HepG2 (cell line): ENCODE measurements around the gene C5AR2. TPM values are rescaled to one million over a fixed set of nuclear protein-coding genes. Genes with fewer than 3 reads are reported as not detected.

Experiments
- ETV6 ChIP-seq: sonication (generic); formaldehyde crosslinking; conservative IDR thresholded peaks from 2 replicates; pipeline ENCODE4 v1.4.0; 2020; ENCODE audit warnings: missing genetic modification reagents
- GABPA ChIP-seq, 2 experiments: IDR thresholded peaks; 2 replicates each; pipeline ENCODE4 v1.6.1; 2011 to 2016; ENCODE audit warnings: low read depth in 2 of 2, low read length in 1 of 2, missing biosample characterization in 1 of 2, missing genetic modification characterization in 1 of 2
- HMGXB4 ChIP-seq, 2 experiments: sonication (generic) in 1 of 2; formaldehyde crosslinking in 1 of 2; IDR thresholded peaks; 2 replicates each; pipeline versions ENCODE4 v1.4.0 to v1.6.1; 2018 to 2020; ENCODE audit warnings: missing genetic modification reagents in 2 of 2, borderline replicate concordance in 1 of 2, low read depth in 1 of 2, mild to moderate bottlenecking in 1 of 2, missing biosample characterization in 1 of 2
- HNF1A ChIP-seq, 2 experiments: sonication (generic) in 1 of 2; formaldehyde crosslinking in 1 of 2; IDR thresholded peaks; 2 replicates each; pipeline versions ENCODE4 v1.4.0 to v1.6.1; 2016 to 2020; ENCODE audit warnings: borderline replicate concordance in 1 of 2, low read depth in 1 of 2, mild to moderate bottlenecking in 1 of 2, missing genetic modification reagents in 1 of 2
- RAD51 ChIP-seq: fragments of 450-650 bp; IDR thresholded peaks from 2 replicates; pipeline ENCODE4 v1.6.1; 2016; ENCODE audit warnings: borderline replicate concordance
- RBAK ChIP-seq: sonication (generic); formaldehyde crosslinking; IDR thresholded peaks from 2 replicates; pipeline ENCODE4 v1.5.1; 2020; ENCODE audit warnings: mild to moderate bottlenecking, missing genetic modification reagents
- RBFOX2 ChIP-seq: fragments of 200-400 bp; formaldehyde crosslinking; IDR thresholded peaks from 2 replicates; pipeline ENCODE4 v1.6.1; 2017; ENCODE audit warnings: low read depth, mild to moderate bottlenecking, low read length
- SAFB2 ChIP-seq: sonication (generic); formaldehyde crosslinking; IDR thresholded peaks from 2 replicates; pipeline ENCODE4 v1.5.1; 2020; ENCODE audit warnings: missing genetic modification reagents, low read depth, mild to moderate bottlenecking, borderline replicate concordance
- SMAD1 ChIP-seq: sonication (generic); formaldehyde crosslinking; IDR thresholded peaks from 2 replicates; pipeline ENCODE4 v1.4.0; 2020; ENCODE audit warnings: missing genetic modification reagents, low read depth, mild to moderate bottlenecking, borderline replicate concordance
- SMARCE1 ChIP-seq: fragments of 450-650 bp; IDR thresholded peaks from 2 replicates; pipeline ENCODE4 v1.6.1; 2017; ENCODE audit warnings: borderline replicate concordance
- SP2 ChIP-seq: sonication (generic); formaldehyde crosslinking; IDR thresholded peaks from 2 replicates; pipeline ENCODE4 v1.5.1; 2020; ENCODE audit warnings: mild to moderate bottlenecking, missing genetic modification reagents
- ZBTB37 ChIP-seq: sonication (generic); formaldehyde crosslinking; IDR thresholded peaks from 2 replicates; pipeline ENCODE4 v1.4.0; 2020; ENCODE audit warnings: mild to moderate bottlenecking, missing genetic modification reagents
- ZBTB8A ChIP-seq: sonication (generic); formaldehyde crosslinking; IDR thresholded peaks from 2 replicates; pipeline ENCODE4 v1.4.0; 2020; ENCODE audit warnings: mild to moderate bottlenecking, low read depth, missing genetic modification reagents, borderline replicate concordance
- ZFAT ChIP-seq: sonication (generic); formaldehyde crosslinking; conservative IDR thresholded peaks from 2 replicates; pipeline ENCODE4 v1.8.1; 2023; ENCODE audit warnings: missing genetic modification reagents, inconsistent platforms
- ZFP90 ChIP-seq: sonication (generic); formaldehyde crosslinking; IDR thresholded peaks from 2 replicates; pipeline ENCODE4 v1.8.0; 2022; ENCODE audit warnings: missing genetic modification reagents, mild to moderate bottlenecking, inconsistent platforms, borderline replicate concordance
- ZNF629 ChIP-seq: sonication (generic); formaldehyde crosslinking; conservative IDR thresholded peaks from 2 replicates; pipeline ENCODE4 v1.5.0; 2020; ENCODE audit warnings: missing genetic modification reagents
- polyA plus RNA-seq, 8 experiments: library from polyadenylated mRNA; depleted of rRNA in 3 of 8; stranded (reverse) in 7 of 8; unstranded in 1 of 8; fragments of >200 nt; fragmentation: Illumina TruSeq in 4 of 8; extraction: Trizol in 4 of 8; gene quantifications; 2 replicates each; pipeline versions ENCODE4 v1.2.1 to v1.2.3, GENCODE V29; 2011 to 2016; ENCODE audit warnings: low read depth in 4 of 8, missing spikeins in 1 of 8, mixed read lengths in 1 of 8; ENCODE audit not compliant: insufficient read depth in 1 of 8
- total RNA-seq, 5 experiments: library from RNA; depleted of rRNA; stranded (reverse); fragments of >200 nt; fragmentation: Illumina TruSeq; extraction: Trizol; gene quantifications; 2 replicates each; pipeline ENCODE4 v1.2.3, GENCODE V29; 2016; ENCODE audit warnings: low read depth in 1 of 5
- TF ChIP-seq, protein P1 (sequence below): sonication (generic); formaldehyde crosslinking; IDR thresholded peaks from 2 replicates; pipeline ENCODE4 v1.8.1; 2022; ENCODE audit warnings: mild to moderate bottlenecking, missing genetic modification reagents
- TF ChIP-seq, protein P2 (sequence below): sonication (generic); formaldehyde crosslinking; IDR thresholded peaks from 2 replicates; pipeline ENCODE4 v1.4.0; 2020; ENCODE audit warnings: missing genetic modification reagents, borderline replicate concordance

The C5AR2 gene
- total and polyA plus RNA-seq, 2 of the 13 experiments (the other 11 are each of a cell fraction or from before 2014, with no cell fraction given): 0.09 to 0.24 TPM

DNA sequence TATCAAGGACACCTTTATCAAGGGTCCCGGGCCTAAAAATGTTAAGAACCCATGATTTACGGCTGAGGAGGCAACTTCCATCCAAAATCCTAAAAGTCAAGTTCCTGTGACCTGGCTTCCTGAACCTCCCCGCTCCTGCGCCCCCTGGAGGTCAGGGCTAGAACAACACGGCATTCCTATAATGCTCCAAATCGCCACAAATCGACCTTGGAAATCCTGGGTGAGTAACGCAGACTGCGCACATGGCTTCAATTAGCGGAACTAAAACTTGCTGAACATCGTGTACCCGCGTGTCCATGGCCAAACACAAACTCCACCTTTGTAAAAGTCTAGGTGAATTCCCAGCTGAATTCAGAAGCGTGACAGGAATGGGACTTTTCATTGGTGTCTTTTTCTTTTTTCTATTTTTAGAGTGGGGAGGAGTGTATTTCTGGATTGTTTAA lies 26.6 kb upstream of the C5AR2 start (continued):
- TF ChIP-seq RBAK (CRISPR knock-in tag): no peak
- peak; percentile 67 to 84; a peak in 3 of 4 replicates for TF ChIP-seq HMGXB4 (CRISPR knock-in tag; IDR thresholded peaks at IDR 0.05; ENCODE audit: borderline replicate concordance in 1 of 2, low read depth in 1 of 2)
- no peak for TF ChIP-seq GABPA (IDR thresholded peaks at IDR 0.05; ENCODE audit: low read depth, low read length)
- TF ChIP-seq GABPA (CRISPR knock-in tag; IDR thresholded peaks at IDR 0.05; ENCODE audit: low read depth): peak; percentile 59; the same call in 1 of the 2 replicates
- no peak for TF ChIP-seq ZNF629 (CRISPR knock-in tag)
- TF ChIP-seq SMAD1 (CRISPR knock-in tag): no peak
- no peak for TF ChIP-seq ZBTB8A
- TF ChIP-seq ZBTB37 (CRISPR knock-in tag): no peak
- no peak for TF ChIP-seq SAFB2
- no peak for TF ChIP-seq HNF1A (IDR thresholded peaks at IDR 0.05; ENCODE audit: low read depth)
- TF ChIP-seq HNF1A (CRISPR knock-in tag; IDR thresholded peaks at IDR 0.05; ENCODE audit: borderline replicate concordance): no peak
- TF ChIP-seq SMARCE1: no peak
- TF ChIP-seq ZFP90 (CRISPR knock-in tag): no peak
- no peak for TF ChIP-seq RAD51
- TF ChIP-seq RBFOX2: no peak
- TF ChIP-seq, protein P1, sequence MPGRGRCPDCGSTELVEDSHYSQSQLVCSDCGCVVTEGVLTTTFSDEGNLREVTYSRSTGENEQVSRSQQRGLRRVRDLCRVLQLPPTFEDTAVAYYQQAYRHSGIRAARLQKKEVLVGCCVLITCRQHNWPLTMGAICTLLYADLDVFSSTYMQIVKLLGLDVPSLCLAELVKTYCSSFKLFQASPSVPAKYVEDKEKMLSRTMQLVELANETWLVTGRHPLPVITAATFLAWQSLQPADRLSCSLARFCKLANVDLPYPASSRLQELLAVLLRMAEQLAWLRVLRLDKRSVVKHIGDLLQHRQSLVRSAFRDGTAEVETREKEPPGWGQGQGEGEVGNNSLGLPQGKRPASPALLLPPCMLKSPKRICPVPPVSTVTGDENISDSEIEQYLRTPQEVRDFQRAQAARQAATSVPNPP (CRISPR knock-in tag): no peak
- TF ChIP-seq ZFAT (CRISPR knock-in tag): no peak
- TF ChIP-seq, protein P2, sequence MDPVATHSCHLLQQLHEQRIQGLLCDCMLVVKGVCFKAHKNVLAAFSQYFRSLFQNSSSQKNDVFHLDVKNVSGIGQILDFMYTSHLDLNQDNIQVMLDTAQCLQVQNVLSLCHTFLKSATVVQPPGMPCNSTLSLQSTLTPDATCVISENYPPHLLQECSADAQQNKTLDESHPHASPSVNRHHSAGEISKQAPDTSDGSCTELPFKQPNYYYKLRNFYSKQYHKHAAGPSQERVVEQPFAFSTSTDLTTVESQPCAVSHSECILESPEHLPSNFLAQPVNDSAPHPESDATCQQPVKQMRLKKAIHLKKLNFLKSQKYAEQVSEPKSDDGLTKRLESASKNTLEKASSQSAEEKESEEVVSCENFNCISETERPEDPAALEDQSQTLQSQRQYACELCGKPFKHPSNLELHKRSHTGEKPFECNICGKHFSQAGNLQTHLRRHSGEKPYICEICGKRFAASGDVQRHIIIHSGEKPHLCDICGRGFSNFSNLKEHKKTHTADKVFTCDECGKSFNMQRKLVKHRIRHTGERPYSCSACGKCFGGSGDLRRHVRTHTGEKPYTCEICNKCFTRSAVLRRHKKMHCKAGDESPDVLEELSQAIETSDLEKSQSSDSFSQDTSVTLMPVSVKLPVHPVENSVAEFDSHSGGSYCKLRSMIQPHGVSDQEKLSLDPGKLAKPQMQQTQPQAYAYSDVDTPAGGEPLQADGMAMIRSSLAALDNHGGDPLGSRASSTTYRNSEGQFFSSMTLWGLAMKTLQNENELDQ: no peak
- no peak for TF ChIP-seq ETV6 (CRISPR knock-in tag)
- no peak for TF ChIP-seq SP2 (CRISPR knock-in tag)
